Erythroblast (primary cell): ENCODE measurements around the gene NTM.

Source experiments
- GATA1 ChIP-seq: IDR thresholded peaks from 2 replicates; pipeline ENCODE4 v1.6.1; 2011; ENCODE audit warnings: low read depth, mild to moderate bottlenecking, control low read depth, low read length, moderate library complexity
- POLR2A ChIP-seq: IDR thresholded peaks from 2 replicates; pipeline ENCODE4 v1.6.1; 2011; ENCODE audit warnings: mild to moderate bottlenecking, low read length

DNA sequence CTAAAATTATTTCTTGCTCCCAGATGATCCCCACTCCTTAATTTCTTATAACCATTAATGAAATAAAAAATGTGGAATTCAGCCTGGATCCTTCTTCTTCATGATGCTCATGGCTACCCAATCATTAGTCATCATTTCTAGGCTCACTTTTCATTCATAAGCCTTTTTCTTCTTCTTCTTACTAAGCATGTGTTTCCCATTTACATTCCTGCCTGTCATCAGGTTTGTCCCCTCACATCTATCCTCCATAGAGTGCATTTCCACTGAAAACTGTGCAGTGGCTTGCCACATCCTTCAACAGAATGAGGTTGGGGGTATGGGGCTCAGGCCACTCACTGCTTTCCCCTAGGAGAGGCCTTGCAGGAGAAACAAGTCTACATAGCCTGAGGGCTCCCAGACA is 35.8 kb upstream of the NTM start:
- no peak for TF ChIP-seq POLR2A
- TF ChIP-seq GATA1 = no peak
